Esophagus squamous epithelium (tissue), 4 donors: ENCODE measurements around the gene LY86.

ENCODE experiments used
- POLR2A ChIP-seq, 4 donors: fragments of 450-650 bp; IDR thresholded peaks; one replicate each; pipeline ENCODE4 v1.6.1; 2017; ENCODE audit warnings: antibody characterized with exemption in 4 of 4, mild to moderate bottlenecking in 4 of 4, moderate library complexity in 3 of 4
- TF ChIP-seq, protein P1 (sequence below), 6 experiments: fragments of 450-650 bp in 4 of 6; fragments of 200-600 bp in 2 of 6; sonication (generic) in 2 of 6; IDR thresholded peaks; one replicate each; pipeline ENCODE4 v1.5.1; 2016 to 2019; ENCODE audit warnings: antibody characterized with exemption in 6 of 6, mild to moderate bottlenecking in 4 of 6, moderate library complexity in 4 of 6

DNA sequence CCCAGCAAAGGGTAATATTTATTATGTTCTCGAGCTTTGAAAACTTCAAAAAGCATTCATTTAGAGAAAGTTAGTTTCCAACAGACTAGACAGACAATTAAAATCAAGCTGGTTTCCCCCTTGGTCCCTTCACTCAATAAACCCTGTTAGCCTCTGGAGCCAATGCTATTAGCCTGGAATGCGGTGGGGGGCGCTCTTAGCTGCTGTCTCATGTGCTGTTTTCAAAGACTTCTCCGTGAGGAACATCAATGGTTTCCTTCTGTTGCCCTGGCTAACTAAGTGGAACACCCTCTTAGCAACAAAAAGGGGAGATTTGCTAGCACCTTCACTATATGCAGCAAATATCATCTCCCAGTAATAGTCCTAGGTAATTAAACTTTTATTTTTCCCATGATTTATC, 86.4 kb downstream of the LY86 start:
- TF ChIP-seq, protein P1, sequence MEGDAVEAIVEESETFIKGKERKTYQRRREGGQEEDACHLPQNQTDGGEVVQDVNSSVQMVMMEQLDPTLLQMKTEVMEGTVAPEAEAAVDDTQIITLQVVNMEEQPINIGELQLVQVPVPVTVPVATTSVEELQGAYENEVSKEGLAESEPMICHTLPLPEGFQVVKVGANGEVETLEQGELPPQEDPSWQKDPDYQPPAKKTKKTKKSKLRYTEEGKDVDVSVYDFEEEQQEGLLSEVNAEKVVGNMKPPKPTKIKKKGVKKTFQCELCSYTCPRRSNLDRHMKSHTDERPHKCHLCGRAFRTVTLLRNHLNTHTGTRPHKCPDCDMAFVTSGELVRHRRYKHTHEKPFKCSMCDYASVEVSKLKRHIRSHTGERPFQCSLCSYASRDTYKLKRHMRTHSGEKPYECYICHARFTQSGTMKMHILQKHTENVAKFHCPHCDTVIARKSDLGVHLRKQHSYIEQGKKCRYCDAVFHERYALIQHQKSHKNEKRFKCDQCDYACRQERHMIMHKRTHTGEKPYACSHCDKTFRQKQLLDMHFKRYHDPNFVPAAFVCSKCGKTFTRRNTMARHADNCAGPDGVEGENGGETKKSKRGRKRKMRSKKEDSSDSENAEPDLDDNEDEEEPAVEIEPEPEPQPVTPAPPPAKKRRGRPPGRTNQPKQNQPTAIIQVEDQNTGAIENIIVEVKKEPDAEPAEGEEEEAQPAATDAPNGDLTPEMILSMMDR (IDR thresholded peaks at IDR 0.05), result peak in 1 of 6 experiments; percentile 36
- TF ChIP-seq POLR2A (IDR thresholded peaks at IDR 0.05), result no peak
